Measurements from ENCODE around the gene ROBO2. TPM values are rescaled to one million over a fixed set of nuclear protein-coding genes. Genes with fewer than 3 reads are reported as not detected.

ROBO2 gene
- polyA plus RNA-seq, 2 of the 4 experiments (the other 2 are of a cell fraction) = 0.04 TPM; not detected in 1

DNA sequence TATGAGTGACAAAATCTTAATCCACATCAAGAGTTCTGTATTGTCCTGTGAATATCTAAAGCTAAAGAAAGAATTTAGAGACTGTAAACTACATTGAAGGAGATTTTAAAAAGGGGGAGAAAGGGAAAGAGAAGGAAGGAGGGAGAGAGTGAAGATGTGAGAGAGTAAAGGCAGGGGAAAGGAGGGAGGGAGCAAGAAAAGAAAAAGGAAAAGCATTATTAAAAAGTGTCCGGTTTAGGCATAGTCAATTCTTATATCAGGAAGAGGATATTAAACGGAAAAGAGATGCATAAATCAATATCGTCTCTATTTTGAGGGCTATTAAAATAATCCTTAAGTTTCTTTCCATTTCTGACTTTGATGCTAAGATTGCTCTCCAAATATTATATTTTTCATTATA is 332.1 kb downstream of the ROBO2 start:
- ATAC-seq (no peak), DNase-seq (ENCODE audit: low read depth in 1 of 2, low spot score in 1 of 2) (no peak), FAIRE-seq (no peak)
- no peaks in the 10 kb centered on the region for H3K4me1 ChIP-seq
- H3K4me3 ChIP-seq = no peak overlapping the region
- 33% methylated on average over 3 of the region's 3 CpGs for WGBS (ENCODE audit: missing lambda C conversion rate)
- H3K27ac ChIP-seq = no peak overlapping the region
- TF ChIP-seq RCOR1 (IDR thresholded peaks at IDR 0.05; ENCODE audit: low read depth, low read length) (no peak), EHF (CRISPR knock-in tag; IDR thresholded peaks at IDR 0.05) (no peak), CHD4 (IDR thresholded peaks at IDR 0.05; ENCODE audit: borderline replicate concordance) (no peak), MYC (IDR thresholded peaks at IDR 0.05; ENCODE audit: borderline replicate concordance, low read length) (no peak), NR3C1 (IDR thresholded peaks at IDR 0.05) (no peak), ESRRA (IDR thresholded peaks at IDR 0.05; ENCODE audit: borderline replicate concordance, low read length) (no peak), HDAC2 (IDR thresholded peaks at IDR 0.05) (no peak), ZC3H11A (IDR thresholded peaks at IDR 0.05) (no peak), GATA3 (IDR thresholded peaks at IDR 0.05; ENCODE audit: borderline replicate concordance) (no peak), MAFK (IDR thresholded peaks at IDR 0.05; ENCODE audit: partially characterized antibody) (no peak), RAD21 (conservative IDR thresholded peaks at IDR 0.05 in 1 of 2, IDR thresholded peaks at IDR 0.05 in 1 of 2) (no peak)
- TF ChIP-seq, protein P1, sequence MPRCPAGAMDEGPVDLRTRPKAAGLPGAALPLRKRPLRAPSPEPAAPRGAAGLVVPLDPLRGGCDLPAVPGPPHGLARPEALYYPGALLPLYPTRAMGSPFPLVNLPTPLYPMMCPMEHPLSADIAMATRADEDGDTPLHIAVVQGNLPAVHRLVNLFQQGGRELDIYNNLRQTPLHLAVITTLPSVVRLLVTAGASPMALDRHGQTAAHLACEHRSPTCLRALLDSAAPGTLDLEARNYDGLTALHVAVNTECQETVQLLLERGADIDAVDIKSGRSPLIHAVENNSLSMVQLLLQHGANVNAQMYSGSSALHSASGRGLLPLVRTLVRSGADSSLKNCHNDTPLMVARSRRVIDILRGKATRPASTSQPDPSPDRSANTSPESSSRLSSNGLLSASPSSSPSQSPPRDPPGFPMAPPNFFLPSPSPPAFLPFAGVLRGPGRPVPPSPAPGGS (IDR thresholded peaks at IDR 0.05) = no peak
- TF ChIP-seq, protein P2, sequence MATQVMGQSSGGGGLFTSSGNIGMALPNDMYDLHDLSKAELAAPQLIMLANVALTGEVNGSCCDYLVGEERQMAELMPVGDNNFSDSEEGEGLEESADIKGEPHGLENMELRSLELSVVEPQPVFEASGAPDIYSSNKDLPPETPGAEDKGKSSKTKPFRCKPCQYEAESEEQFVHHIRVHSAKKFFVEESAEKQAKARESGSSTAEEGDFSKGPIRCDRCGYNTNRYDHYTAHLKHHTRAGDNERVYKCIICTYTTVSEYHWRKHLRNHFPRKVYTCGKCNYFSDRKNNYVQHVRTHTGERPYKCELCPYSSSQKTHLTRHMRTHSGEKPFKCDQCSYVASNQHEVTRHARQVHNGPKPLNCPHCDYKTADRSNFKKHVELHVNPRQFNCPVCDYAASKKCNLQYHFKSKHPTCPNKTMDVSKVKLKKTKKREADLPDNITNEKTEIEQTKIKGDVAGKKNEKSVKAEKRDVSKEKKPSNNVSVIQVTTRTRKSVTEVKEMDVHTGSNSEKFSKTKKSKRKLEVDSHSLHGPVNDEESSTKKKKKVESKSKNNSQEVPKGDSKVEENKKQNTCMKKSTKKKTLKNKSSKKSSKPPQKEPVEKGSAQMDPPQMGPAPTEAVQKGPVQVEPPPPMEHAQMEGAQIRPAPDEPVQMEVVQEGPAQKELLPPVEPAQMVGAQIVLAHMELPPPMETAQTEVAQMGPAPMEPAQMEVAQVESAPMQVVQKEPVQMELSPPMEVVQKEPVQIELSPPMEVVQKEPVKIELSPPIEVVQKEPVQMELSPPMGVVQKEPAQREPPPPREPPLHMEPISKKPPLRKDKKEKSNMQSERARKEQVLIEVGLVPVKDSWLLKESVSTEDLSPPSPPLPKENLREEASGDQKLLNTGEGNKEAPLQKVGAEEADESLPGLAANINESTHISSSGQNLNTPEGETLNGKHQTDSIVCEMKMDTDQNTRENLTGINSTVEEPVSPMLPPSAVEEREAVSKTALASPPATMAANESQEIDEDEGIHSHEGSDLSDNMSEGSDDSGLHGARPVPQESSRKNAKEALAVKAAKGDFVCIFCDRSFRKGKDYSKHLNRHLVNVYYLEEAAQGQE (IDR thresholded peaks at IDR 0.05) = no peak
- ChIA-PET CTCF (no interaction called here), POLR2A (no interaction called here)
- H3K4me2 ChIP-seq = no peak overlapping the region
- no peaks in the 10 kb centered on the region for H3K9me3 ChIP-seq

DNA sequence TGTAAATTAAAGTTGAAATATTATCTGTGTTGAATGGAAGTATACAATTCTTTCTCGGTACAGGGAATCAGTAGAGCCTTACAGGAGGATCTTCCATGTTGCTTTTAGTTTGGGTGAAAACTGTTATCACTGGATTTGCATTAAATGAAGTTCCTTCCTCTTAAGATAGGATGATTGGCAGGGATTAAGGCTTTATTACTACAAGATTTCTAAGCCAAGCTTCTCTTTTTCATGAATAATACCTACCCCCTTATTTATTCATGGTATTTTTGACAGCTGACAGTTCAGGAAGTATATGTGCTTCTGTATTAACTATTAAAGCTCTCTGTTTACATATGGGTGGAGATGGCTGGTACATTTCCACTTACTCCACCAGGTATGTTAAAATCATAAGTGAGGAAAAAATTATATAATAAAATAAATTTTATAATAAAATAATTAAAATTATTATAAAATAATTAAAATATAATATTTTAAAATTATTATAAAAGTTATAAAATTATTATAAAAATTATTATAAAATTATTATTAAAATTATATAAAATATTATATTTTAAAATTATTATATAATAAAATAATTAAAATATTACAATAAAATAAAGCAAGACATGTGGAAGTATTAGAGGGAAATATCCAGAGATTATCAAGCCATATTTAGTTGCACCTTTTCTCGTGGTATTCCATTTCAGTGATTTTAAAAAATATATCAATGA is 332.9 kb downstream of the ROBO2 start:
- ATAC-seq (no peak), DNase-seq (ENCODE audit: low read depth in 1 of 2, low spot score in 1 of 2) (no peak), FAIRE-seq (no peak)
- POLR2A ChIA-PET = no interaction called here
- Histone ChIP-seq H3K4me1 (no peaks in the 10 kb centered on the region), H3K4me3 (no peak overlapping the region), H3K4me2 (no peak overlapping the region), H3K27ac (no peak overlapping the region), H3K9me3 (no peaks in the 10 kb centered on the region)
- TF ChIP-seq KDM5A (IDR thresholded peaks at IDR 0.05) (no peak), HOXA7 (CRISPR knock-in tag; IDR thresholded peaks at IDR 0.05) (no peak), JUNB (IDR thresholded peaks at IDR 0.05) (no peak), ZFP36 (IDR thresholded peaks at IDR 0.05; ENCODE audit: borderline replicate concordance, partially characterized antibody) (no peak), HOXB5 (CRISPR knock-in tag; IDR thresholded peaks at IDR 0.05) (no peak), EHF (CRISPR knock-in tag; IDR thresholded peaks at IDR 0.05) (no peak), RNF2 (IDR thresholded peaks at IDR 0.05; ENCODE audit: borderline replicate concordance, low read depth) (no peak)
- CTCF ChIA-PET = no interaction called here
- WGBS (ENCODE audit: missing lambda C conversion rate) = 1% methylated on average over 2 of the region's 2 CpGs

DNA sequence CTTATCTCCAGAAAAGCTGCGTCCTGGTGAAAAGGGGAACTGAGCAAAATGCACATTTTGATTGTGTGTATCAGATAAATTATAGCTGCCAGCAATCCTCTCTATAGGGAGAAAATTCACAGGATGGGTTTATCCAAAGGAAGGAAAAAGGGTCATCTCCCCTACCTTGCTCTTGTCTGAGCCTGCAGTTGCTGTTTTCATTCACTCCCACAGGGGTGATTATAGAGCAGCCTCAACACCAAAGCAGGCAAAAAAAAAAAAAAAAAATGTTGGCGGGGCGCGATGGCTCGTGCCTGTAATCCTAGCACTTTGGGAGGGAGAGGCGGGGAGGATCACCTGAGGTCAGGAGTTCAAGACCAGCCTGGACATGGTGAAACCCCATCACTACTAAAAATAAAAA is 333.7 kb downstream of the ROBO2 start:
- CTCF ChIA-PET = no interaction called here
- 56% methylated on average over 6 of the region's 6 CpGs for WGBS (ENCODE audit: missing lambda C conversion rate)
- no peak for DNase-seq (ENCODE audit: low read depth in 1 of 2, low spot score in 1 of 2)
- no peaks in the 10 kb centered on the region for H3K4me1 ChIP-seq
- ATAC-seq = no peak
- H3K27ac ChIP-seq = no peak overlapping the region
- no peak overlapping the region for H3K4me3 ChIP-seq
- H3K4me2 ChIP-seq = no peak overlapping the region
- POLR2A ChIA-PET = no interaction called here
- FAIRE-seq = no peak
- no peaks in the 10 kb centered on the region for H3K9me3 ChIP-seq
- TF ChIP-seq EHMT2 (IDR thresholded peaks at IDR 0.05; ENCODE audit: low read depth) (no peak), CHD4 (IDR thresholded peaks at IDR 0.05; ENCODE audit: borderline replicate concordance) (no peak), RCOR1 (IDR thresholded peaks at IDR 0.05; ENCODE audit: low read depth, low read length) (no peak), NFE2L2 (conservative IDR thresholded peaks at IDR 0.05; ENCODE audit: low read length) (no peak), NR3C1 (IDR thresholded peaks at IDR 0.05) (no peak), EP300 (IDR thresholded peaks at IDR 0.05) (no peak), CHD2 (IDR thresholded peaks at IDR 0.05; ENCODE audit: low read length, partially characterized antibody) (no peak), RAD21 (conservative IDR thresholded peaks at IDR 0.05 in 1 of 2, IDR thresholded peaks at IDR 0.05 in 1 of 2) (no peak)
- TF ChIP-seq, protein P3, sequence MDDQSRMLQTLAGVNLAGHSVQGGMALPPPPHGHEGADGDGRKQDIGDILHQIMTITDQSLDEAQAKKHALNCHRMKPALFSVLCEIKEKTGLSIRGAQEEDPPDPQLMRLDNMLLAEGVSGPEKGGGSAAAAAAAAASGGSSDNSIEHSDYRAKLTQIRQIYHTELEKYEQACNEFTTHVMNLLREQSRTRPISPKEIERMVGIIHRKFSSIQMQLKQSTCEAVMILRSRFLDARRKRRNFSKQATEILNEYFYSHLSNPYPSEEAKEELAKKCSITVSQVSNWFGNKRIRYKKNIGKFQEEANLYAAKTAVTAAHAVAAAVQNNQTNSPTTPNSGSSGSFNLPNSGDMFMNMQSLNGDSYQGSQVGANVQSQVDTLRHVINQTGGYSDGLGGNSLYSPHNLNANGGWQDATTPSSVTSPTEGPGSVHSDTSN (IDR thresholded peaks at IDR 0.05) = no peak
- TF ChIP-seq, protein P4, sequence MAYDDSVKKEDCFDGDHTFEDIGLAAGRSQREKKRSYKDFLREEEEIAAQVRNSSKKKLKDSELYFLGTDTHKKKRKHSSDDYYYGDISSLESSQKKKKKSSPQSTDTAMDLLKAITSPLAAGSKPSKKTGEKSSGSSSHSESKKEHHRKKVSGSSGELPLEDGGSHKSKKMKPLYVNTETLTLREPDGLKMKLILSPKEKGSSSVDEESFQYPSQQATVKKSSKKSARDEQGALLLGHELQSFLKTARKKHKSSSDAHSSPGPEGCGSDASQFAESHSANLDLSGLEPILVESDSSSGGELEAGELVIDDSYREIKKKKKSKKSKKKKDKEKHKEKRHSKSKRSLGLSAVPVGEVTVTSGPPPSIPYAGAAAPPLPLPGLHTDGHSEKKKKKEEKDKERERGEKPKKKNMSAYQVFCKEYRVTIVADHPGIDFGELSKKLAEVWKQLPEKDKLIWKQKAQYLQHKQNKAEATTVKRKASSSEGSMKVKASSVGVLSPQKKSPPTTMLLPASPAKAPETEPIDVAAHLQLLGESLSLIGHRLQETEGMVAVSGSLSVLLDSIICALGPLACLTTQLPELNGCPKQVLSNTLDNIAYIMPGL (CRISPR knock-in tag; IDR thresholded peaks at IDR 0.05; ENCODE audit: borderline replicate concordance) = no peak
